ENCODE results near the gene DPF3. TPM values are rescaled to one million over a fixed set of nuclear protein-coding genes. Genes with fewer than 3 reads are reported as not detected.

The DPF3 gene
- total RNA-seq, 3 donors from 2014 or later, result 0.48 to 0.95 (median 0.71) TPM

- DNase-seq (no peak), ATAC-seq (no peak)
- Mint-ChIP-seq H3K4me1 (ENCODE audit: low read depth) (peaks cover 9% of the 10 kb centered on the region), H3K36me3 (ENCODE audit: insufficient read depth) (no peaks in the 10 kb centered on the region), H3K9me3 (no peaks in the 10 kb centered on the region), H3K4me3 (no peak overlapping the region), H3K27me3 (ENCODE audit: low read depth) (no peaks in the 10 kb centered on the region)
Measured at GRCh38 chr14:72796935-72797334, 97.0 kb downstream of the DPF3 start.

DNA sequence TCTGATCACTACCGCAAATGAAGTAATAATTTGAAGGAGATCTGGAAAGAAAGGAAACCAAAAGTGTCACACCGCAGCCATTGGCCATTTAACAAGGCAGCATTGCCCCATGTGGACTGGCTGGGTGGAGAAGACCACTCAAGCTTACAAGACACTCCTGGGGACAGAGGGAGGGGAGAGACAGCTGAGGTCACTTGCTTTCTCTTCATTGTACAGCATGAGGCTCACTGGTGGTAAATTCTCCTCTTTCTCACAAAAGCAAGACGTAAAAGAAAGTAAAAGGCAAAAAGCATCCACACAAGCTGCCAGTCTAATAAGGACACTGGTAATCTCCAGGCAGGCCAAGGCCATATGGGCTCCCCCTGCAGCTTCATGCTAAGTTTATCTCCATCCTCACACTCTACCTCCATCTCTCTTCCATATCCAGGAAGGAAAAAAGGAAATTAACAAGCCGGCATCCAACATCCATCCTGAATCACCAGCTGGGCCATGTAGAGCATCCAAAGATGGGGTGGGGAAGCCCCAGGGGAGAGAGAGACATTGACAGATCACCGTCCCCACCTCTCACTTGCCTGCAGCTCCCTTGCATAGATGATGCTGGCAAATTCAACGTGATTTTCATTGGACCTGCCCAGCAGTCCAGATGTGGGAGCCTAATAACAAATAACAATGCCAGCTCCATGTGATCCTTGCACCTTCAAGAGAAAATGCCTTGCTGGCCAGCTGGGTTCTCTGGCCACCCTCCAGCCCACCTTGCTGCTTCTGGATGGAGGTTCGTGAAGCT is 100.6 kb downstream of the DPF3 start:
- no peaks in the 10 kb centered on the region for H3K36me3 Mint-ChIP-seq (ENCODE audit: insufficient read depth)
- H3K4me3 Mint-ChIP-seq, result no peak overlapping the region
- H3K27me3 Mint-ChIP-seq (ENCODE audit: low read depth), result no peaks in the 10 kb centered on the region
- ATAC-seq, result no peak
- peaks cover 2% of the 10 kb centered on the region for H3K4me1 Mint-ChIP-seq (ENCODE audit: low read depth)
- DNase-seq, result no peak
- H3K9me3 Mint-ChIP-seq, result no peaks in the 10 kb centered on the region

DNA sequence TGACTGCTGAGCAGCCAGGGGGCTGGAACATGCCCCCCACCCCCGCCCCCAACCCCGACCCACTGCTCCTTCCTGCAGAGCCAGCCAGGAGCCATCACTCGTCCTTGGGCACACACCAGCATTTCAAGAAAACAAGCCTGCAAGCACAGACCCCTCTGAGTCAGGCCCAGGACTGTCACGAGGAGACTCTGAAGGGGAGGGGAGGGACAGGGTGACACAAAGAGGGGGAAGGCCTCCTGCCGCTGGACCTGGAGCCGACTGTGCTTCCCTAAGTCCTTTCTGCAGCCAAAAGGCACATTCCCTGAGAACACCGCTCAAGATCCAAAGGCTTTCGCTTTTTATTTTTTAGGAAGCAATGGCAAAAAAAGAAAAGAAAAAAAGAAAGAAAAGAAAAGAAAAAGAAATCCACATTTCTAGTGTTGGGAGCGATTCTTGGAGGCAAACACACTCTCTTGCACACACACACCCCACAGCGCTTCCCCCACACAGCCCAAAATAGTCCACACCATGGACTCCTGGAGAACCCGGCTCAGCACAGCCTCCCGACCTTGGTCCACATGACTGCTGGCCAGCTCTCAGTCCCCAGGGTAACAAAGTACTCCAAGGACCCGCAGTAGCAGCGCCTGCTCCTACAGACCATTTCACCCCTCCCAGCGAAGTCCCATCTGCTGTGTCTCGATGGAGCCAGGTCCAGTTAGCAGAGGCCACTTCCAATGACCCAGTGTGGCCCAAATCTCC is 101.7 kb downstream of the DPF3 start:
- no peaks in the 10 kb centered on the region for H3K36me3 Mint-ChIP-seq (ENCODE audit: insufficient read depth)
- no peak for ATAC-seq

GRCh38 chr14:72790887-72791566 is 102.9 kb downstream of the DPF3 start:
- ATAC-seq, result no peak
- no peak for DNase-seq
- Mint-ChIP-seq H3K4me1 (ENCODE audit: low read depth) (peaks cover 2% of the 10 kb centered on the region), H3K9me3 (no peaks in the 10 kb centered on the region), H3K36me3 (ENCODE audit: insufficient read depth) (no peaks in the 10 kb centered on the region), H3K4me3 (no peak overlapping the region), H3K27me3 (ENCODE audit: low read depth) (no peaks in the 10 kb centered on the region)

More for the DNA sequence above, 101.7 kb downstream of the DPF3 start:
- Mint-ChIP-seq H3K4me3 (no peak overlapping the region), H3K27me3 (ENCODE audit: low read depth) (no peaks in the 10 kb centered on the region), H3K4me1 (ENCODE audit: low read depth) (peaks cover 2% of the 10 kb centered on the region), H3K9me3 (no peaks in the 10 kb centered on the region)
- DNase-seq, result no peak

GRCh38 chr14:72788972-72789728 is 104.8 kb downstream of the DPF3 start:
- no peak for ATAC-seq
- Mint-ChIP-seq H3K27me3 (ENCODE audit: low read depth) (no peaks in the 10 kb centered on the region), H3K9me3 (no peaks in the 10 kb centered on the region)

DNA sequence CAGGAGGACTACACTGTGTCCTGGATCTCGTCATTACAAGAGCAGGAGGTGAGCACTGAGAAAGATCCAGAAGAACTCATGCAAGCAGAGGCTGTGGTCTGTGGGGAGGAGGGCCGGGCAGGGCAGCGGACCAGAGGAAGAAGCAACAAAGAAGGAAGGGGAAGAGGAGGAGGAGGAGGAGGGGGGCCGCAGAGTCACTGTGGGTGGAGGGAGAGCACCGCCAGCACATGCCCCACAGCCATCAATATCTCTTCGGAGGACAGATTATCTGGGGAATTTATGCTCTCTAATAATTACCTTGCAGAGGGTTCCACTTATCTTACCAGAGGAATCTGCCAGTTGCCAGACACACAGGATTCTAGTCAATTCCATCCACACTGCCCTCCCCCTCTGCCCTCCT is 105.6 kb downstream of the DPF3 start:
- Mint-ChIP-seq H3K36me3 (ENCODE audit: insufficient read depth) (no peaks in the 10 kb centered on the region), H3K27me3 (ENCODE audit: low read depth) (no peaks in the 10 kb centered on the region), H3K9me3 (no peaks in the 10 kb centered on the region), H3K4me3 (no peak overlapping the region), H3K4me1 (ENCODE audit: low read depth) (peaks cover 2% of the 10 kb centered on the region)
- ATAC-seq (no peak), DNase-seq (no peak)

More at GRCh38 chr14:72788972-72789728, 104.8 kb downstream of the DPF3 start:
- DNase-seq, result no peak
- H3K4me3 Mint-ChIP-seq, result no peak overlapping the region
- H3K4me1 Mint-ChIP-seq (ENCODE audit: low read depth), result peaks cover 2% of the 10 kb centered on the region
- no peaks in the 10 kb centered on the region for H3K36me3 Mint-ChIP-seq (ENCODE audit: insufficient read depth)

- Mint-ChIP-seq H3K36me3 (ENCODE audit: insufficient read depth) (no peaks in the 10 kb centered on the region), H3K4me1 (ENCODE audit: low read depth) (peaks cover 2% of the 10 kb centered on the region), H3K4me3 (no peak overlapping the region), H3K27me3 (ENCODE audit: low read depth) (no peaks in the 10 kb centered on the region), H3K9me3 (no peaks in the 10 kb centered on the region)
- no peak for DNase-seq
- ATAC-seq, result no peak
Measured at GRCh38 chr14:72787841-72788240, 106.1 kb downstream of the DPF3 start.

DNA sequence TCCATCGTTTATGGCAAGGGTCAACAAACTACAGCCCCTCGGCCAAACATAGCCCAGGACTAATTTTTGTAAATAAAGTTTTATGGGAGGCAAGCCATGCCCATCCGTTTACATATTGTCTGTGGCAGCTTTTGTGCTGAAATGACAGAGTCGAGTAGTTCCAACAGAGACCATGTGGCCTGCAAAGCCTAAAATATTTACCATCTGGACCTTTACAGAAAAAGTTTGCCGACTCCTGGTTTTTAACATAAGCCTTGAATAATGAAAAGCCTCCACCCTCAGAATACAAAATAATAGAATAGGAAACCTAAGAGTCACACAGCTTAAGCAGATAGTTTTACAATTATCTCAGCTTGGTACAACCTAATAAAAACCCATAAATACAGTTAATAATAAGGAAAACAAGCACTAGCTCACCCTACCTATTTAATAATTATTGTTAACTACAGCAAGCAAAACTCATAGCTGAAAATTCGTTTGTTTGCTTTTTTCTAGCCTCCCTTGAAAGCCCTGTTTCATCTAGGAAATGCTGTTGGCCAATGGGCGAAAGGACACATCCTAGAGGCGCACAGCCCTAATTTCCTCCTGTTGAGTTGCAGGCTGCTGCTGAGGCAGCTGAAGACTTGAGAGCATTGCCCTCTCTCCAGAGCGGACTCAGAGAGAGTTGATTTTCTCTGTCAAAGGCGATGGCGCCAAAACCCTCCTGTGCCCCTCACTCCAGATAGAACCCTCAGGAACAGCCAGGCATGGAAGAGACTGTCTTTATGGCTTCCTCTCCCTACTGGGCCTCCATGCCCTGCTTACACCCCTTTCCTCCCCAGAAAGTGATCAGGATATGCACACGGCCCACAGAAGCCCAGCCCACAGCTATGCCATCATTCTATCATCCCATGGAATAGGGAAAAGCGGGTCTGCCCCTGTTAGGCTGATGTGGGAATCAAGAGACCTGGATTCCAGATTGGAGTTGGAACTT is 107.2 kb downstream of the DPF3 start:
- DNase-seq, result no peak
- ATAC-seq, result no peak
- Mint-ChIP-seq H3K27me3 (ENCODE audit: low read depth) (no peaks in the 10 kb centered on the region), H3K9me3 (no peaks in the 10 kb centered on the region), H3K4me1 (ENCODE audit: low read depth) (peaks cover 2% of the 10 kb centered on the region), H3K36me3 (ENCODE audit: insufficient read depth) (no peaks in the 10 kb centered on the region), H3K4me3 (no peak overlapping the region)

GRCh38 chr14:72783741-72784140 is 110.2 kb downstream of the DPF3 start:
- no peaks in the 10 kb centered on the region for H3K9me3 Mint-ChIP-seq
- no peak for DNase-seq
- H3K27me3 Mint-ChIP-seq (ENCODE audit: low read depth), result no peaks in the 10 kb centered on the region
- H3K4me1 Mint-ChIP-seq (ENCODE audit: low read depth), result no peaks in the 10 kb centered on the region
- no peak for ATAC-seq
- H3K36me3 Mint-ChIP-seq (ENCODE audit: insufficient read depth), result no peaks in the 10 kb centered on the region
- H3K4me3 Mint-ChIP-seq, result no peak overlapping the region

DNA sequence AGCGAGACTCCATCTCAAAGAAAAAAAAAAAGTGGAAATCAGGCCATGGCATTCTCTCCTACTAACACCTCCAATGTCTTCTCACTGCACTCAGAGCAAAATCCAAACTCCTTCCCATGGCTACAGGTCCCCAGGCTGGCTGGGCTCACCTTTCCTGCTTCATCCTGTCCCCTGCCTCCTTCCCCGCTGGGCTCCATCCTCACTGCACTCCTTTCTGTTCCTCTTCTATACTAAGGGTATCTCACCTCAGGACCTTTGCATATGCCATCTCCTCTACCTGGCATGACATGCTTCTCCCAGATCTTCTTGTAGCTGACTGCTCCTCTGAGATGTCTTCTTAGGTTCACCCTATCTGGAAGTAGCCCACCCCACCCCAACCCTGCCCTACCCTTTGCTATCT is 111.1 kb downstream of the DPF3 start:
- ATAC-seq, result no peak
- DNase-seq, result no peak
- Mint-ChIP-seq H3K4me1 (ENCODE audit: low read depth) (no peaks in the 10 kb centered on the region), H3K4me3 (no peak overlapping the region), H3K36me3 (ENCODE audit: insufficient read depth) (no peaks in the 10 kb centered on the region), H3K27me3 (ENCODE audit: low read depth) (no peaks in the 10 kb centered on the region), H3K9me3 (no peaks in the 10 kb centered on the region)

DNA sequence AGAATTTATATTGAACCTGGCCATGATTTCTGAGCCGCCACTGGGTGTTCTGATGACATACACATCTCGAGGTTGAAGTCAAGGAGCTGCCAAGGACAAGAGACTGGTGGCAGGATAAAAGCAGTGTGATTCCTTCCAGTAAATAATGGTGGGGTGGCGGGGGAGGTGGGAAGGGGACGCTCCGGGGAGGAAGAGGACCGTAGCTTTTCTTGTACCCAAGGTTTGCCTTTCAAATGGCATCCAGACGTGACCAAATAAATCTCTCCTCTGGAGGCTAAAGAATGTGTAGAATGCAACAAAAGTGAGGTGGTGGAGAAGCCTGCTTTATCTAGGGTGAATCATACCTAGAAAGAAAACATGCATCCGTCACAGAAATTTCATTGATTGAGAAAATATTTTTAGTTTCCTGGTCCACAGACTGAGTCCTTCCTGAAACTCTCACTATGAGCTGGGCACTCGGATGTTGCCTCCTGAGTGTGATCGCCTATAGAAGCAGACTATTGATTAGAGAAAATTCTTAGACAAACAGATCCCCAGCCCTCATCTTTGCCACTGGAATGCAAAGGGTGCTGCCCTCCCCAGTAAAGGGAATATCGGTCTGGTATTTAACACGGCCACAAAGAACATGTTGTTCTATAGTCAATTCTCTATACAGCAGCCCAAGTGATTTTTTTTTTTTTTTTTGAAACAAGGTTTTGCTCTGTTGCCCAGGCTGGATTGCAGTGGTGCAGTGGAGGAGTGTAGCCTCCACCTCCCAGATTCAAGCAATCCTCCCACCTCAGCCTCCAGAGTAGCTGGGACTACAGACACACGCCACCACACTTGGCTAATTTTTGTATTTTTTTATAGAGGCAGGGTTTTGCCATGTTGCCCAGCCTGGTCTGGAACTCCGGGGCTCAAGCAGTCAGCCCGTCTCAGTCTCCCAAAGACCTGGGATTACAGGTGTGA is 112.1 kb downstream of the DPF3 start:
- peaks cover 6% of the 10 kb centered on the region for H3K4me1 Mint-ChIP-seq (ENCODE audit: low read depth)
- H3K36me3 Mint-ChIP-seq (ENCODE audit: insufficient read depth), result no peaks in the 10 kb centered on the region
- H3K27me3 Mint-ChIP-seq (ENCODE audit: low read depth), result no peaks in the 10 kb centered on the region
- ATAC-seq (no peak), DNase-seq (no peak)
- no peak overlapping the region for H3K4me3 Mint-ChIP-seq
- peaks cover 4% of the 10 kb centered on the region for H3K9me3 Mint-ChIP-seq

- Mint-ChIP-seq H3K4me1 (ENCODE audit: low read depth) (peaks cover 11% of the 10 kb centered on the region), H3K9me3 (peaks cover 4% of the 10 kb centered on the region), H3K36me3 (ENCODE audit: insufficient read depth) (no peaks in the 10 kb centered on the region), H3K4me3 (no peak overlapping the region), H3K27me3 (ENCODE audit: low read depth) (peaks cover under 1% of the 10 kb centered on the region)
- no peak for DNase-seq
- no peak for ATAC-seq
Measured at GRCh38 chr14:72780751-72781150, 113.2 kb downstream of the DPF3 start.
